ENCODE data around the gene PPP1R9A.

PPP1R9A gene

DNA sequence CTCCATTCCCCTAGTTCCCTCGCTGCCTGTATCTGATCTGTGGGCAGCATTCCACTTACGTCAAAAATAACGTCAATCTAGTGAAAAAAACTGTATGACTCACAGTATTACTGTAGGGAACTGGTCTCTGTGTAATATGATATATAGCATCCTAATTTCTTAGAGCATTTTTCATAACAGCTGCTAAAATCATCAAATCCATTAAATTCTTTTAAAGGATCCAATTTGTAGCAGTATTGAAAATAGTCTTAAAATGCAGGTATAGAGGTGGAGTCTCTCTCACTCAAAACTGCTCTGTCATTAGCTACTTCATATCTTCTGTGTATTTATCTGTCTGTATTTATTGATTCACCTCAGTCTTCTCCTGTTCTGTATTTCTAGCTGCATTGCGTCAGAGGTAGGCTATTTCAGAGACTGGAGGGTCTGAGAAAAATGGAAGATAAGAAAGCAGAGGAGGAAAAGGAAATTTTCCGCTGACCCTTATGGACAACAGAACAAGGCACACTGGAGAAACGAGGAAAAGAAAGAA is 357.0 kb downstream of the PPP1R9A start:
- TF ChIP-seq GATA2 (IDR thresholded peaks at IDR 0.05; ENCODE audit: low read depth, low read length): no peak
- TF ChIP-seq GATA3 (IDR thresholded peaks at IDR 0.05; ENCODE audit: low read depth, low read length): no peak

- TF ChIP-seq GATA3 (IDR thresholded peaks at IDR 0.05; ENCODE audit: low read depth, low read length) (no peak), GATA2 (IDR thresholded peaks at IDR 0.05; ENCODE audit: low read depth, low read length) (no peak)
Measured at GRCh38 chr7:95265634-95266033, 358.2 kb downstream of the PPP1R9A start.

DNA sequence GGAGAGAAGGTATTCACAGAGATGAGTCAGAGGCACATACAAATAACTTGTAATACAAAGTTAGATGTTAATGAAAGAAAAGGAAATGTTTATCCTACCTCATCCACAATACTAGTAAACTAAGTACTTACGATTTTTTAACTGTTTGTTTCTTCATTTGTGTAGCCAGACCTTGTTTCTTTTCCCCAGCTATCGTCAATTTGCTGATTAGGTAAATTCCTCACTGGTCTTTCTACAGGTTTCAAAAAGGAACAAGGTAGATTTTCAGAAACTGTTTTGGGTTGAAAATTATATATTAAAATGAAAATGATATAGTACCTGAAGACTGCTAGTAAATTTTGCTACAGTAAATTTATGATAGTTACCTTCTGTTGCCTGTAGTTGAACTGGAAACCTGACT is 360.4 kb downstream of the PPP1R9A start:
- no peak for TF ChIP-seq GATA2 (IDR thresholded peaks at IDR 0.05; ENCODE audit: low read depth, low read length)
- no peak for TF ChIP-seq GATA3 (IDR thresholded peaks at IDR 0.05; ENCODE audit: low read depth, low read length)

- no peak for TF ChIP-seq GATA2 (IDR thresholded peaks at IDR 0.05; ENCODE audit: low read depth, low read length)
- no peak for TF ChIP-seq GATA3 (IDR thresholded peaks at IDR 0.05; ENCODE audit: low read depth, low read length)
Measured at GRCh38 chr7:95269640-95270039, 362.2 kb downstream of the PPP1R9A start.

DNA sequence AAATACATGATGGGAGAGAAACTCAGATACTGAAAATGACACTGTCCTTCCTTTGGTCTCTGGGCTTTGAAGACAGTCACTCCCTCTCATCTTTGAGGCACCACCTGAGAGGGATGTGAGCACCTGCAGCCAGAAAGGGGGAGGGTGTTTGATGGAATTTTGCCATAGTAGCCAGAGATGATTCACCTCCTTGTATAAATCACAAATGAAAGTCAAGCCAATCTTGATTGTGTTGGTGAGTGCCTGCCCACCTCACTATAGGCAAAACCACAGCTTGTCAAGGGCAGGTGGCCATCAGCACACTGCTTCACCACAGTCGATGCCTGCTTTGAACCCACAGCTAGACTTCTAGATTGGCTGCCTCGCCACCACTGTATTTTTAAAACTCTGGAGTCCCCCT is 368.7 kb downstream of the PPP1R9A start:
- no peak for TF ChIP-seq GATA2 (IDR thresholded peaks at IDR 0.05; ENCODE audit: low read depth, low read length)
- no peak for TF ChIP-seq GATA3 (IDR thresholded peaks at IDR 0.05; ENCODE audit: low read depth, low read length)

DNA sequence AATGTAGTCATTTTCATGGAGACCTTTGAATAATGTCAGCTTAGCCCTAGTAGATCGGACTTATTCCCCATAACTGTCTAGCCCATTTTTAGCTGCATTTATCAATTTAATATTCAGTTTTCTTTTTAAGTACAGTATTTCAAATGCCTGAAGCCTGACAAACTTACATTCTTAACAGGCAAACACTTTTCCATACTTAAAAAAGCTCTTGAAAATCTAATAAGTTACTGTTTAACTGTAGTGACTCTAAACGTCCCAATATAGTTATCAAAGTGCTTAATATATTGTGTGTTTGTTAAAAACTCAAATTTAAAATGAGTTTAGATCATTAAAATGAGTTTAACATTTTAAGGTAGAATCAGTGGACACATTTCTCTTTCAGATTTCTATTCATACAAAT is 372.0 kb downstream of the PPP1R9A start:
- TF ChIP-seq GATA2 (IDR thresholded peaks at IDR 0.05; ENCODE audit: low read depth, low read length): no peak
- no peak for TF ChIP-seq GATA3 (IDR thresholded peaks at IDR 0.05; ENCODE audit: low read depth, low read length)

- no peak for TF ChIP-seq GATA2 (IDR thresholded peaks at IDR 0.05; ENCODE audit: low read depth, low read length)
- no peak for TF ChIP-seq GATA3 (IDR thresholded peaks at IDR 0.05; ENCODE audit: low read depth, low read length)
Measured at GRCh38 chr7:95286096-95286495, 378.7 kb downstream of the PPP1R9A start.

DNA sequence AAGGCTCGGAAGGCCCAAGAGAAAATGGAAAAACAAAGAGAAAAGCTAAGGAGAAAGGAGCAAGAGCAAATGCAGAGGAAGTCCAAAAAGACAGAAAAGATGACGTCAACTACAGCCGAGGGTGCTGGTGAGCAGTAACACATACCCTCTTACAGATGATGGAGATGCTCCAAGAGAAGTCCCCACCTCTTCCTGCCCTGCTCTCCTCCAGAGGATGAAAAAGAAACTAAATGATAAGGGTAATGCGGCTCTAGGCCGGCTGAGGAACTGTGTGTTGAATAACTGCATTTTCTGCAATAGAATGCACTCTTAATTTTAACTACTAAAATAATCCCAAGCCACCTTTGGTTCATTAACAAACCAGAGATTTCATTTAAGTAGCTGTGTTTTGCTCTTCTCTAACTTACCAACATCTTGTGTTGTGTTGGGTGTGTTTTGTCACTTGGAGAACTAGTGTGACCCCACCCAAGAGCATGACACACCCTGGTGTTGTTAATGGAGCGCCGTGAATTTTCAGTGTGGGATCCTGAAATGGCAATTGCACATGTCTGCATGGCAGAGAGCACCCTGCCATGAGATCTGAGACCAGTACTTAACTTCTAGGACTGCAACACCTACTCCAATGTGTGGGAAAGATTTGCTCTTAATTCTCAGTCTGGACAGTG is 382.9 kb downstream of the PPP1R9A start:
- TF ChIP-seq GATA2 (IDR thresholded peaks at IDR 0.05; ENCODE audit: low read depth, low read length): no peak
- no peak for TF ChIP-seq GATA3 (IDR thresholded peaks at IDR 0.05; ENCODE audit: low read depth, low read length)

- TF ChIP-seq GATA3 (IDR thresholded peaks at IDR 0.05; ENCODE audit: low read depth, low read length) (no peak), GATA2 (IDR thresholded peaks at IDR 0.05; ENCODE audit: low read depth, low read length) (no peak)
Measured at GRCh38 chr7:95295397-95295796, 388.0 kb downstream of the PPP1R9A start.

- TF ChIP-seq GATA2 (IDR thresholded peaks at IDR 0.05; ENCODE audit: low read depth, low read length) (no peak), GATA3 (IDR thresholded peaks at IDR 0.05; ENCODE audit: low read depth, low read length) (no peak)
Measured at GRCh38 chr7:95296456-95296855, 389.1 kb downstream of the PPP1R9A start.

- TF ChIP-seq GATA2 (IDR thresholded peaks at IDR 0.05; ENCODE audit: low read depth, low read length): no peak
- TF ChIP-seq GATA3 (IDR thresholded peaks at IDR 0.05; ENCODE audit: low read depth, low read length): no peak
Measured at GRCh38 chr7:95297041-95297440, 389.6 kb downstream of the PPP1R9A start.

GRCh38 chr7:95298091-95298490 is 390.7 kb downstream of the PPP1R9A start:
- TF ChIP-seq GATA3 (IDR thresholded peaks at IDR 0.05; ENCODE audit: low read depth, low read length): no peak
- TF ChIP-seq GATA2 (IDR thresholded peaks at IDR 0.05; ENCODE audit: low read depth, low read length): no peak

- TF ChIP-seq GATA3 (IDR thresholded peaks at IDR 0.05; ENCODE audit: low read depth, low read length): no peak
Measured at GRCh38 chr7:95303013-95303905, 395.9 kb downstream of the PPP1R9A start.

- TF ChIP-seq GATA3 (IDR thresholded peaks at IDR 0.05; ENCODE audit: low read depth, low read length) (no peak), GATA2 (IDR thresholded peaks at IDR 0.05; ENCODE audit: low read depth, low read length) (no peak)
Measured at GRCh38 chr7:95304990-95305389, 397.6 kb downstream of the PPP1R9A start.

DNA sequence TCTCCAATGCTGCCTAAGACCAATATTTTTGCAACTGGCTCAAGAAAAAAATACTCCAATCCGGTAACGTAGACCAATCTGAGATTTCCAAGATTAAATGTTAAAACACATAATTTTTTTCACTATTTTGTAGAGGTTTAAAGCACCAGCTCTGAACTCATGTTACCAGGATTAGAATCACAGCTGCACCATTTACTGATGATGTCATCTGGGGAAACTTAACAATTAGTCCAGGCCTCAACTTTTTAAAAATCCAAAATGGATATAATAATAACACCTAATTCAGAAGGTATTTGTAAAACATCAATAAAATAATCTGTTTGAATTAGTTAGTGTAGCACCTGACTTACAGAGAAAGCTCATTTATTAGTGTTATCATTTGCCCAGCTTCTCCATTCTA is 402.6 kb downstream of the PPP1R9A start:
- TF ChIP-seq GATA3 (IDR thresholded peaks at IDR 0.05; ENCODE audit: low read depth, low read length) (no peak), GATA2 (IDR thresholded peaks at IDR 0.05; ENCODE audit: low read depth, low read length) (no peak)

All from SH-SY5Y (cell line).